ENCODE results near the gene ASAP2.

Gene ASAP2

GRCh38 chr2:9247786-9248185 is 41.2 kb downstream of the ASAP2 start:
- TF ChIP-seq CTCF (IDR thresholded peaks at IDR 0.05; ENCODE audit: low read depth, low read length) = no peak
- H3K4me3 ChIP-seq (ENCODE audit: low read depth, low read length) = no peak overlapping the region

- no peak overlapping the region for H3K4me3 ChIP-seq (ENCODE audit: low read depth, low read length)
- TF ChIP-seq CTCF (IDR thresholded peaks at IDR 0.05; ENCODE audit: low read depth, low read length) = no peak
These were observed 41.8 kb downstream of the ASAP2 start for GRCh38 chr2:9248363-9248762.

GRCh38 chr2:9249020-9249800 is 42.6 kb downstream of the ASAP2 start:
- TF ChIP-seq CTCF (IDR thresholded peaks at IDR 0.05; ENCODE audit: low read depth, low read length) = no peak
- no peak overlapping the region for H3K4me3 ChIP-seq (ENCODE audit: low read depth, low read length)

GRCh38 chr2:9250091-9250490 is 43.5 kb downstream of the ASAP2 start:
- H3K4me3 ChIP-seq (ENCODE audit: low read depth, low read length) = no peak overlapping the region
- TF ChIP-seq CTCF (IDR thresholded peaks at IDR 0.05; ENCODE audit: low read depth, low read length) = no peak

- no peak for TF ChIP-seq CTCF (IDR thresholded peaks at IDR 0.05; ENCODE audit: low read depth, low read length)
- no peak overlapping the region for H3K4me3 ChIP-seq (ENCODE audit: low read depth, low read length)
These were observed 44.0 kb downstream of the ASAP2 start for GRCh38 chr2:9250498-9251153.

GRCh38 chr2:9251154-9252001 is 44.8 kb downstream of the ASAP2 start:
- H3K4me3 ChIP-seq (ENCODE audit: low read depth, low read length) = no peak overlapping the region
- TF ChIP-seq CTCF (IDR thresholded peaks at IDR 0.05; ENCODE audit: low read depth, low read length) = no peak

Data from WI38 (cell line).